Hindlimb muscle (tissue), 1 donor: ENCODE results near the gene TLK2. TPM values are rescaled to one million over a fixed set of nuclear protein-coding genes. Genes with fewer than 3 reads are reported as not detected.
"Not testable (repeated sequence)": the region's sequence is repeated elsewhere in the genome, so short reads cannot be mapped to it uniquely, and the experiment has no call there.

Experiments
- DNase-seq: peaks from one replicate; pipeline ENCODE4 v3.0.0-alpha.2; 2013
- polyA plus RNA-seq: library from polyadenylated mRNA; unstranded; fragments of 120-200 nt; gene quantifications from one replicate; pipeline ENCODE4 v1.2.1, GENCODE V29; 2013; ENCODE audit not compliant: insufficient read length

The TLK2 gene
- polyA plus RNA-seq, 1 donor, result 52.8 TPM

- DNase-seq, result no peak
Measured at GRCh38 chr17:62605588-62605987, 127.0 kb downstream of the TLK2 start.

GRCh38 chr17:62611292-62611691 lies 132.7 kb downstream of the TLK2 start:
- DNase-seq, result no peak

DNA sequence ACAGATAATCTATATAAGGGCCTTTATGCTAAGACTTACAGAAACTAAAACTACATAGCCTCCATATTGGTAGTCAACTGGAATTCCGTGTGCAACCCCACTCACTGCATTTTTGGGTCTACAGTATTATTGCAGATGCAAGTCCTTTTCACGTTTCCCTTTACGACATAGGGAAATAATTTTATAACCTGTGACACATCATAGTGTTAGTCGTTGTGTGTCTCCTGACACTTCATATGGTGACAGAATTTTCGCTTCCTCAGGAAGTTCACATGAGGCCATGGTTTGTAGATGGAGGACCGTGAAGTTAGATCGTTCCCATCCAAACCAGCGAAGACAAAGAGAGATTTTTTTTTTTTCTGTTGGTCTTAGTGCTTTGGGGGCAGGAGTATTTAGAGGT lies 133.1 kb downstream of the TLK2 start:
- DNase-seq, result no peak

DNA sequence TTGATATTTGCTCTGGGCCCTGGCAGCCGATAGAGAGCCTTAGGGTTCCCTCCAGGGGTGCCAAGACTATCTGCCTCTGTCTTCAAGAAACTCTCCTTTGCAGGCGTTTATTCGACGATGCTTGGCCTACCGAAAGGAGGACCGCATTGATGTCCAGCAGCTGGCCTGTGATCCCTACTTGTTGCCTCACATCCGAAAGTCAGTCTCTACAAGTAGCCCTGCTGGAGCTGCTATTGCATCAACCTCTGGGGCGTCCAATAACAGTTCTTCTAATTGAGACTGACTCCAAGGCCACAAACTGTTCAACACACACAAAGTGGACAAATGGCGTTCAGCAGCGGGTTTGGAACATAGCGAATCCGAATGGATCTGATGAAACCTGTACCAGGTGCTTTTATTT lies 133.7 kb downstream of the TLK2 start:
- DNase-seq, result not testable (repeated sequence)

DNA sequence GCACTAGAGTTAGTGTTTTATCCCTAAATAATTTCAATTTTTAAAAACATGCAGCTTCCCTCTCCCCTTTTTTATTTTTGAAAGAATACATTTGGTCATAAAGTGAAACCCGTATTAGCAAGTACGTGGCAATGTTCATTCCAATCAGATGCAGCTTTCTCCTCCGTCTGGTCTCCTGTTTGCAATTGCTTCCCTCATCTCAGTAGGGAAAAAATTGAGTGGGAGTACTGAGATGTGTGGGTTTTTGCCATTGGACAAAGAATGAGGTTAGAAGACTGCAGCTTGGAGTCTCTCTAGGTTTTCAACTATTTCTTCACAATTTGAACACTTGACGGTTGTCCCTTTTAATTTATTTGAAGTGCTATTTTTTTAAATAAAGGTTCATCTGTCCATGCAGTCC lies 134.5 kb downstream of the TLK2 start:
- not testable (repeated sequence) for DNase-seq

DNA sequence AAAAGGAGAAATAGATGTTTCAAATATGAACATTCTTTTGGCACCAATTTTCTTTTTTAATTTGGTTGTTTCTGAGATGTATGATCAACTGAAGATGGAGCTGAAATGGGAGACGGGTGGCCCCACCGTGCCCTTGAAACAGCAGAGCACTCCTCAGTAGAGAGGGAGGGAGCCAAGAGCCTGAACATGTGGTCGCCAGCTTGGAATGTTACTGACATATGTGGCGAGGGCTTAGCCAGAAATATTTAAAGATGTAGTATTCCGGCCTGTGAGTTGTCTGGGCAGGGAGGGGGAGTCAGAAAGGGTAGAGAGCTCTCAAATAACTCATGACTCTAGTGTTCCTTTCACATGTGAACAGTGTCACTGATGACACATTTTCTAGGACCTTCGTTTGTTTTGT lies 135.5 kb downstream of the TLK2 start:
- peak; percentile 85 for DNase-seq

DNA sequence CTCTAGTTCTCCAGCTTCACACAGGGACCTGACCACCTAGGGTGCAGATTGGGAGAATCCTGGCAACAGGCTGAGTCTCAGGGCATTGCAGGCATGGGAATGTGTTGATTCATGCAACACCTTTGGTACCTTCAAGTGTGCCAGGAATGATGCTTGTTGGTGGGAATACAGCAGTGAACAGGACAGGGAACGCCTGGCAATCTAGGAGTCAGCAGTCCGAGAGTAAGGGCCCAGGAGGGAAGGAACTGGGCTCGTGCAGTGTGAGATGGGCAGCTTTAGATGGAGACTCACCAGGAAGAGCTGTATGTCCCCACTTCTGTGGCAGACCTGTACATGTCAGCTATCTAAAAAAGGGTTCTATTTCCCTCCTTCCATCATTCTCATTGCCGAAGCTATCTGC lies 136.9 kb downstream of the TLK2 start:
- DNase-seq, result no peak

DNA sequence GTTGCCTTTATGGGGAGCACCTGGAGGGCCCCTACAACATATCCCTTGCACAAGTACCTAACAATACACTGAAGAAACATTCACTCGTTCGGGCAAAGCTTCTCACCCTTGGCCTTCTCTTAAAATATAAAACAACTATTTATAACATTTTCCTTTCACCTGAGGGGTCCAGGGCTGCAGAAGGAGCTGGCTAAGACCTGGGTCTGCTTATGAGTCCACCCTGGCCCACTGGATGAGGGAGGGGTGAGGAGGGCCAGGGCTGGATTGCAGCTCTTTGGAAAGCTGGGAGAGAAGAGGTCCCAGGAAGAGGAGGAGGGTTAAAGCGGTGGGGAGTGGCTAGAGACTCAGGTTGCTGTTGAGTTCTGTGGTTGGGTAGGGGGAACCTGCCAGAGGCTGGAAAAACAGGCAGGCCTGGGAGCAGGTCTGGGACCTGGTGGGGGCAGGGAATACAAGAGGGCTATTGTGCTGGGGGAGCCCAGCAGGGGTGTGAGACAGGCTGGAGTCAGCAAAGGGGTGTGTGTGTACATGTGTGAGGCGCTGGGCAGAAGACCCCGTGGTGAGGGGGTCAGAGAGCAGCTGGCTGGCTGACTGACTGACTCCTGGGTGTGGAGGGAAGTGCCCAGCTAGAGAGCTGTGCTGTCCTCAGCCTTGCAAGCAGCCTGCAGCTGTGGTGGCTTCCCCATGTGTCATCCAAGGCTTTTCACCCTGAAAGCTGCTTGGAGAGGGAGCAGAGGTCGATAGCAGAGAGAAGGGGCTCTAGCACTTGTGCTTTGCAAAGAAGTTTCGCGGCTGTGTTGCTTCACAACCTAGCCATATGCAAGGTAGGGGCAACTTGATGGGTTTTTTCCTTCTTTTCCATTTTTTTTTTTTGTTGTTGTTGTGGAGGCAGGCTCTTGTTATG lies 138.6 kb downstream of the TLK2 start:
- no peak for DNase-seq

- DNase-seq, result no peak
Measured at GRCh38 chr17:62617894-62618472, 139.4 kb downstream of the TLK2 start.

- peak; percentile 68 for DNase-seq
Measured at GRCh38 chr17:62618647-62619416, 140.2 kb downstream of the TLK2 start.

- peak; percentile 40 for DNase-seq
Measured at GRCh38 chr17:62619417-62620155, 141.0 kb downstream of the TLK2 start.

GRCh38 chr17:62621223-62621622 lies 142.6 kb downstream of the TLK2 start:
- no peak for DNase-seq

- DNase-seq, result no peak
Measured at GRCh38 chr17:62625184-62625869, 146.7 kb downstream of the TLK2 start.

GRCh38 chr17:62625870-62626200 lies 147.2 kb downstream of the TLK2 start:
- no peak for DNase-seq

DNA sequence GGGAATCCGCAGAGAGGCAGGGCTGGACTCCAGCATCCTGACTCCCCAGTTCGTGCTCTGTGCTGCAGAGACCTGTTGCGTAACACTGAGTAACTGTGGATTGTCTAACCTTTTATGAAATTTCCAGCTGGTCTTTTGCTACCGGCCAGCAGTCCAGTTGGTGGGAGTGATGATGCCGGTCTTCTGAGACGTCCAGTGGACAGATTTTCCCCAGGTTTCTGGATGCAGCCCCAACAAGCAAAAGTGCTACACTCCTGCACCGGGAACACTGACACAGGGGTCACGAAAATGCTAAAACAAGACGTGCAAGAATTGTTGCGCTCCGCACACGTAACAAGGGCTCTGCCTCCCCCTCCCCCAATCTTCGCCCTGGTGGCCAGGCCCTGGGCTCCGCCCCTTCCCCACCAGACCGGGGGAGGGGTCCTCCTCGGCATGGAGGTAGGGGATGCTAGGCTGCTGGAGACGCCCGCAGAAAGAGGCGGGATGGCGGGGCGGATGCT lies 148.1 kb downstream of the TLK2 start:
- DNase-seq, result peak; percentile 89

GRCh38 chr17:62627219-62627903 lies 148.7 kb downstream of the TLK2 start, which contains the start of gene MRC2:
TSS of gene MRC2 (plus strand) at chr17:62627670. CDS start at chr17:62627803, 133 bp downstream.
- DNase-seq, result peak; percentile 89

- DNase-seq, result peak; percentile 81
Measured at GRCh38 chr17:62627904-62628633, 149.4 kb downstream of the TLK2 start.

DNA sequence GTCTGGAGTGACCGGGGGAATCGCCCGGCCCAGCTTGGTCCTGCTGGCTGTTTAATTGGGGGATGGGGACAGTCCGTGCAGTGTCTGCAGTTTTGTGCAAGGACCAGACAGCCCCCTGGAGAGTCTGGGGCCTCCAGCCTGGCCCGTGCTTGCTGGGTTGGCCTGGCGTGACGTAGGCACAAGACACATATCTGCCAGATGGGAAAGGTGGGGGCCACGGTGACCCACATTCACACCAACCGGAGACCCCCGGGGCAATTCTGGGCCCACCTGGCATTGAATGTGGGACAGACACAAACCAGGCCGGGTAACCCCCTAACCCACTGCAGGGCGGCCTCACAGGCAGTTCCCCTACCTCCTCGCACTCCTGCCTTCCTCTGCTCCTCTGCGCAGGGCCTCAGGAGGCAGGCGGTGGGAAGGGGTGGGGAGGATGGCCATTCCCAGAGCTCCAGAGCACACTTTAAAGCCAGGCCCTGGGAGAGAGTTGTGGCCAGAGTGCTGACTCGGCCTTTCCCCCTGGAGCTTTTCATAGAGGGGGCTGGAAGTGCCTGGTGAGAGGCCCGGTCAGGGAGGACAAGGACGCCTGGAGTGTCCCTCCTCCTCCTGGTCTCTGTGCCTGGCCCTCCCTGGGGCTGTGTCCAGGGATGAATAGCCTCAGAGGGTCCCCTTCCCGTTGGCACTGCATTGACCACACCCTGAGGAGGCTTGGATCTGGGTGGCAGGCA lies 150.4 kb downstream of the TLK2 start:
- DNase-seq, result peak; percentile 50

GRCh38 chr17:62629556-62630364 lies 151.1 kb downstream of the TLK2 start:
- DNase-seq, result no peak
